ENCODE data around the gene TMSB15B.
"Not testable (repeated sequence)": the region's sequence is repeated elsewhere in the genome, so short reads cannot be mapped to it uniquely, and the experiment has no call there.

Gene TMSB15B

GRCh38 chrX:103918571-103919269, 43.7 kb upstream of the TMSB15B start:
- H3F3A ChIP-seq (ENCODE audit: control insufficient read depth, insufficient read depth): no peaks in the 10 kb centered on the region
- H3K4me2 ChIP-seq (ENCODE audit: low read length): peak overlapping the region; percentile 83
- peaks cover 23% of the 10 kb centered on the region for H3K4me1 ChIP-seq (ENCODE audit: control insufficient read depth, low read length)
- no peaks in the 10 kb centered on the region for H3K9me3 ChIP-seq (ENCODE audit: control insufficient read depth, insufficient read depth, low read length)
- H4K20me1 ChIP-seq (ENCODE audit: control insufficient read depth, insufficient read depth, low read depth, low read length): no peaks in the 10 kb centered on the region
- H3K27ac ChIP-seq (ENCODE audit: low read depth, low read length): peak overlapping the region; percentile 80
- no peaks in the 10 kb centered on the region for H3K9me2 ChIP-seq (replicated peaks; ENCODE audit: control insufficient read depth, low read length)
- H3K27me3 ChIP-seq (ENCODE audit: control insufficient read depth, low read length): no peaks in the 10 kb centered on the region
- H3K79me2 ChIP-seq (ENCODE audit: control insufficient read depth, low read length): peaks cover 24% of the 10 kb centered on the region
- H3K36me3 ChIP-seq (ENCODE audit: control insufficient read depth, low read length): no peaks in the 10 kb centered on the region
- peak overlapping the region; percentile 76 for H3K4me3 ChIP-seq (ENCODE audit: low read length)
- TF ChIP-seq EZH2phosphoT487 (IDR thresholded peaks at IDR 0.05; ENCODE audit: borderline replicate concordance, low read length) (no peak), CTCF (IDR thresholded peaks at IDR 0.05; ENCODE audit: low read depth, low read length, poor library complexity, severe bottlenecking) (no peak)

GRCh38 chrX:103919270-103919637, 43.2 kb upstream of the TMSB15B start:
- H3K9me2 ChIP-seq (replicated peaks; ENCODE audit: control insufficient read depth, low read length): no peaks in the 10 kb centered on the region
- TF ChIP-seq CTCF (IDR thresholded peaks at IDR 0.05; ENCODE audit: low read depth, low read length, poor library complexity, severe bottlenecking) (peak; percentile 23), EZH2phosphoT487 (IDR thresholded peaks at IDR 0.05; ENCODE audit: borderline replicate concordance, low read length) (no peak)
- peak overlapping the region; percentile 83 for H3K4me2 ChIP-seq (ENCODE audit: low read length)
- no peaks in the 10 kb centered on the region for H3K9me3 ChIP-seq (ENCODE audit: control insufficient read depth, insufficient read depth, low read length)
- H3K36me3 ChIP-seq (ENCODE audit: control insufficient read depth, low read length): no peaks in the 10 kb centered on the region
- no peaks in the 10 kb centered on the region for H3K27me3 ChIP-seq (ENCODE audit: control insufficient read depth, low read length)
- H3K79me2 ChIP-seq (ENCODE audit: control insufficient read depth, low read length): peaks cover 27% of the 10 kb centered on the region
- peaks cover 23% of the 10 kb centered on the region for H3K4me1 ChIP-seq (ENCODE audit: control insufficient read depth, low read length)
- H3K4me3 ChIP-seq (ENCODE audit: low read length): peak overlapping the region; percentile 76
- peak overlapping the region; percentile 80 for H3K27ac ChIP-seq (ENCODE audit: low read depth, low read length)
- H4K20me1 ChIP-seq (ENCODE audit: control insufficient read depth, insufficient read depth, low read depth, low read length): no peaks in the 10 kb centered on the region
- no peaks in the 10 kb centered on the region for H3F3A ChIP-seq (ENCODE audit: control insufficient read depth, insufficient read depth)

GRCh38 chrX:103920515-103920914, 41.9 kb upstream of the TMSB15B start:
- H3F3A ChIP-seq (ENCODE audit: control insufficient read depth, insufficient read depth); H4K20me1 ChIP-seq (ENCODE audit: control insufficient read depth, insufficient read depth, low read depth, low read length); H3K36me3 ChIP-seq (ENCODE audit: control insufficient read depth, low read length); H3K9me2 ChIP-seq (replicated peaks; ENCODE audit: control insufficient read depth, low read length); H3K27ac ChIP-seq (ENCODE audit: low read depth, low read length); H3K27me3 ChIP-seq (ENCODE audit: control insufficient read depth, low read length); H3K9me3 ChIP-seq (ENCODE audit: control insufficient read depth, insufficient read depth, low read length): not testable (repeated sequence)
- H3K4me3 ChIP-seq (ENCODE audit: low read length): peak overlapping the region; percentile 76
- H3K4me1 ChIP-seq (ENCODE audit: control insufficient read depth, low read length): peaks cover 23% of the 10 kb centered on the region
- H3K4me2 ChIP-seq (ENCODE audit: low read length): peak overlapping the region; percentile 83
- peaks cover 37% of the 10 kb centered on the region for H3K79me2 ChIP-seq (ENCODE audit: control insufficient read depth, low read length)

- Histone ChIP-seq H3K4me1 (ENCODE audit: control insufficient read depth, low read length) (no peaks in the 10 kb centered on the region), H3K4me3 (ENCODE audit: low read length) (no peak overlapping the region), H4K20me1 (ENCODE audit: control insufficient read depth, insufficient read depth, low read depth, low read length) (no peaks in the 10 kb centered on the region), H3K36me3 (ENCODE audit: control insufficient read depth, low read length) (no peaks in the 10 kb centered on the region), H3K27me3 (ENCODE audit: control insufficient read depth, low read length) (no peaks in the 10 kb centered on the region), H3K9me3 (ENCODE audit: control insufficient read depth, insufficient read depth, low read length) (no peaks in the 10 kb centered on the region), H3F3A (ENCODE audit: control insufficient read depth, insufficient read depth) (no peaks in the 10 kb centered on the region), H3K79me2 (ENCODE audit: control insufficient read depth, low read length) (peaks cover 16% of the 10 kb centered on the region), H3K4me2 (ENCODE audit: low read length) (no peak overlapping the region), H3K9me2 (replicated peaks; ENCODE audit: control insufficient read depth, low read length) (no peaks in the 10 kb centered on the region), H3K27ac (ENCODE audit: low read depth, low read length) (no peak overlapping the region)
- TF ChIP-seq CTCF (IDR thresholded peaks at IDR 0.05; ENCODE audit: low read depth, low read length, poor library complexity, severe bottlenecking) (no peak), EZH2phosphoT487 (IDR thresholded peaks at IDR 0.05; ENCODE audit: borderline replicate concordance, low read length) (no peak)
These were observed 35.4 kb upstream of the TMSB15B start for GRCh38 chrX:103927030-103927429.

Data from DOHH2 (cell line).